ENCODE measurements around the gene CRBN. TPM values are rescaled to one million over a fixed set of nuclear protein-coding genes. Genes with fewer than 3 reads are reported as not detected.

Gene CRBN
- total RNA-seq, 2 donors from 2014 or later = 30.0 to 47.7 TPM

GRCh38 chr3:3196148-3196861 lies 16.8 kb upstream of the CRBN start:
- no peaks in the 10 kb centered on the region for H3K36me3 ChIP-seq
- no peaks in the 10 kb centered on the region for H3K9me3 ChIP-seq
- H3K4me1 ChIP-seq = no peaks in the 10 kb centered on the region
- no peak for TF ChIP-seq CTCF (IDR thresholded peaks at IDR 0.05)
- DNase-seq = no peak
- no peak overlapping the region for H3K9ac ChIP-seq (ENCODE audit: low read depth in 2 of 2, low read length in 2 of 2)
- H3K27ac ChIP-seq = no peak overlapping the region
- intact Hi-C loops (cut with DNase I) = loop anchor here (5.0 kb wide), 1 partner anchor 806 kb away; no protein-coding TSS in a partner anchor
- H3K4me3 ChIP-seq = no peak overlapping the region
- H3K27me3 ChIP-seq = no peaks in the 10 kb centered on the region

- H3K9me3 ChIP-seq = no peaks in the 10 kb centered on the region
- intact Hi-C loops (cut with DNase I) = loop anchor here (5.0 kb wide), 1 partner anchor 807 kb away; no protein-coding TSS in a partner anchor
- TF ChIP-seq CTCF (IDR thresholded peaks at IDR 0.05) = no peak
- no peaks in the 10 kb centered on the region for H3K36me3 ChIP-seq
- no peak overlapping the region for H3K27ac ChIP-seq
- no peak for DNase-seq
- H3K4me1 ChIP-seq = no peaks in the 10 kb centered on the region
- H3K9ac ChIP-seq (ENCODE audit: low read depth in 2 of 2, low read length in 2 of 2) = no peak overlapping the region
- H3K27me3 ChIP-seq = no peaks in the 10 kb centered on the region
- no peak overlapping the region for H3K4me3 ChIP-seq
These were observed 15.4 kb upstream of the CRBN start for GRCh38 chr3:3194861-3195260.

DNA sequence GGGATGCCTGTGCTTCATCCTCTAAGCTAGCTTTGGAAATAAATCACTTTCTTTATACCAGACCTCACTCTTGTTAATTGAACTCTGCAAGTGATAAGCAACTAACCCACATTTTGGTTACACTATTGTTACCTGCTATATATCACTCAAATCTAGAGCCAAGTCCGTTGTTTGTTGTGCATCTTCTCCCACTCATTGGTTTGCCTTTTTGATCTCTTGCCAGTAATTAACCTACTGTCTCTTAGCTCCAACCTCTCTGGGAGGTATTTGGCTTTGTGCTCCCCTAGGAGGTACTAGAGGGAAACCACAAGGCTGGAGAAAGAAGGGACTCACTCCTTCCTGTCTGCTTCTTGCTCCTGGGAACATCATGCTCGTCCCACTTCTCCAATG lies 12.8 kb upstream of the CRBN start:
- intact Hi-C loops (cut with DNase I) = no loop called here
- TF ChIP-seq CTCF (IDR thresholded peaks at IDR 0.05) = no peak
- Histone ChIP-seq H3K27ac (no peak overlapping the region), H3K9me3 (no peaks in the 10 kb centered on the region), H3K4me3 (no peak overlapping the region), H3K4me1 (no peaks in the 10 kb centered on the region), H3K36me3 (no peaks in the 10 kb centered on the region), H3K27me3 (no peaks in the 10 kb centered on the region), H3K9ac (ENCODE audit: low read depth in 2 of 2, low read length in 2 of 2) (no peak overlapping the region)
- no peak for DNase-seq

GRCh38 chr3:3191675-3192285 lies 12.3 kb upstream of the CRBN start:
- Histone ChIP-seq H3K4me1 (no peaks in the 10 kb centered on the region), H3K9me3 (no peaks in the 10 kb centered on the region), H3K36me3 (no peaks in the 10 kb centered on the region), H3K27me3 (no peaks in the 10 kb centered on the region), H3K9ac (ENCODE audit: low read depth in 2 of 2, low read length in 2 of 2) (no peak overlapping the region), H3K4me3 (no peak overlapping the region), H3K27ac (no peak overlapping the region)
- no peak for TF ChIP-seq CTCF (IDR thresholded peaks at IDR 0.05)
- no peak for DNase-seq
- intact Hi-C loops (cut with DNase I) = no loop called here

- Histone ChIP-seq H3K4me3 (no peak overlapping the region), H3K9ac (ENCODE audit: low read depth in 2 of 2, low read length in 2 of 2) (no peak overlapping the region), H3K27me3 (no peaks in the 10 kb centered on the region), H3K27ac (no peak overlapping the region), H3K36me3 (no peaks in the 10 kb centered on the region), H3K9me3 (no peaks in the 10 kb centered on the region), H3K4me1 (no peaks in the 10 kb centered on the region)
- no peak for DNase-seq
- no peak for TF ChIP-seq CTCF (IDR thresholded peaks at IDR 0.05)
- intact Hi-C loops (cut with DNase I) = no loop called here
These were observed 10.5 kb upstream of the CRBN start for GRCh38 chr3:3189961-3190360.

All from colonic mucosa (tissue), 4 donors.